GM12892 (cell line): Measurements from ENCODE around the gene MYOF.

Experiments
- DNase-seq: peaks from one replicate; pipeline ENCODE4 v3.0.0; 2011; ENCODE audit not compliant: insufficient read length
- FAIRE-seq: peaks from 2 replicates; lab custom pipeline; 2011; peaks lifted over from hg19 to GRCh38; lab: Jason Lieb, UNC
- POLR2A ChIP-seq: IDR thresholded peaks from 2 replicates; pipeline ENCODE4 v1.6.1; 2011; ENCODE audit warnings: low read depth, low read length, control low read depth
- POLR2AphosphoS5 ChIP-seq: IDR thresholded peaks from 2 replicates; pipeline ENCODE4 v1.6.1; 2011; ENCODE audit warnings: low read depth, low read length, control low read depth
- TAF1 ChIP-seq: IDR thresholded peaks from 2 replicates; pipeline ENCODE4 v1.6.1; 2011; ENCODE audit warnings: low read depth, mild to moderate bottlenecking, control low read depth, low read length, borderline replicate concordance

MYOF gene

GRCh38 chr10:93392121-93392520 is 90.0 kb downstream of the MYOF start:
- FAIRE-seq (no peak), DNase-seq (no peak)
- TF ChIP-seq POLR2A (no peak), TAF1 (no peak), POLR2AphosphoS5 (no peak)

- no peak for FAIRE-seq
- TF ChIP-seq POLR2AphosphoS5 (no peak), POLR2A (no peak), TAF1 (no peak)
- no peak for DNase-seq
Observed at GRCh38 chr10:93390306-93391090, 91.6 kb downstream of the MYOF start.

GRCh38 chr10:93386631-93387369 is 95.3 kb downstream of the MYOF start:
- DNase-seq: no peak
- no peak for FAIRE-seq
- no peak for TF ChIP-seq POLR2AphosphoS5
- no peak for TF ChIP-seq TAF1
- no peak for TF ChIP-seq POLR2A

- DNase-seq (no peak), FAIRE-seq (no peak)
- TF ChIP-seq TAF1: no peak
- TF ChIP-seq POLR2AphosphoS5: no peak
- no peak for TF ChIP-seq POLR2A
Observed at GRCh38 chr10:93385345-93385744, 96.8 kb downstream of the MYOF start.

- FAIRE-seq (no peak), DNase-seq (no peak)
- no peak for TF ChIP-seq POLR2A
- TF ChIP-seq TAF1: no peak
- no peak for TF ChIP-seq POLR2AphosphoS5
Observed at GRCh38 chr10:93384006-93384405, 98.1 kb downstream of the MYOF start.

- no peak for DNase-seq
- FAIRE-seq: no peak
Observed at GRCh38 chr10:93383562-93383981, 98.6 kb downstream of the MYOF start.

GRCh38 chr10:93379731-93380575 is 102.2 kb downstream of the MYOF start:
- TF ChIP-seq POLR2AphosphoS5 (no peak), TAF1 (no peak)
- FAIRE-seq: no peak
- DNase-seq: no peak

More at GRCh38 chr10:93383562-93383981, 98.6 kb downstream of the MYOF start:
- TF ChIP-seq POLR2A: no peak
- no peak for TF ChIP-seq POLR2AphosphoS5
- TF ChIP-seq TAF1: no peak

GRCh38 chr10:93378997-93379730 is 103.0 kb downstream of the MYOF start:
- TF ChIP-seq POLR2AphosphoS5 (no peak), POLR2A (no peak), TAF1 (no peak)
- FAIRE-seq (no peak), DNase-seq (no peak)

- FAIRE-seq: no peak
- no peak for DNase-seq
- no peak for TF ChIP-seq POLR2A
- TF ChIP-seq TAF1: no peak
Observed at GRCh38 chr10:93378039-93378438, 104.1 kb downstream of the MYOF start.

GRCh38 chr10:93376372-93377293 is 105.5 kb downstream of the MYOF start:
- no peak for TF ChIP-seq POLR2A
- TF ChIP-seq POLR2AphosphoS5: no peak
- no peak for TF ChIP-seq TAF1
- FAIRE-seq (peak; percentile 84), DNase-seq (peak; percentile 32)
